GM21390 (cell line): Measurements from ENCODE around the gene NEDD4L.

Experiments
- ATAC-seq: cut with Tn5 transposase; IDR thresholded peaks from one replicate; pipeline ENCODE4 v1.9.1; 2021; ENCODE audit not compliant: unreplicated experiment

NEDD4L gene

DNA sequence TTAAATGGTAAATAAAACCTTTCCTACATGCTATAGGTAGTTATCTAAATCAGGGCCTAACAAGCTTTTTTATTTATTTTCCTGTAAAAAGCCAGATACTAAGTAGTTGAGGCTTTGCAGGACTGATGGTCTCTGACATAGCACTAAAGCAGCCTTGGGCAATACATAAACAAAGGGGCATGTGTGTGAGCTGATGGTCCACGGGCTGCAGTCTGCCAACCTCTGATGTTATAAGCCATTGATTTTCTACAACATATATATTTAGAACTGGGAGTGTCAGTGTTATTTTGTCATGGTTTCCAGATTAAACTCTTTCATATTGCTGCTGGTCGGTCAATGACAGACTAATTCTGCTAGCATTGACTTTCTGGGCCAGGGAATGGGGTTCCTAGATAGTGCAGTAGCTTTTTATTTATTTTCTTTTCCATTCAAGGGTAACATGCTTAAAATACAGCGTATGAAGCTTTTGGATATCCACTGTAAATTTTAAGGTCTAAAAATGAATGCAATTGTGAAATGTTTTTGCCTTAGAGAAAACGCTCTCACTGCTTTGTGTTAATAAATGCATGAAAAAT lies 134.0 kb downstream of the NEDD4L start:
- no peak for ATAC-seq

DNA sequence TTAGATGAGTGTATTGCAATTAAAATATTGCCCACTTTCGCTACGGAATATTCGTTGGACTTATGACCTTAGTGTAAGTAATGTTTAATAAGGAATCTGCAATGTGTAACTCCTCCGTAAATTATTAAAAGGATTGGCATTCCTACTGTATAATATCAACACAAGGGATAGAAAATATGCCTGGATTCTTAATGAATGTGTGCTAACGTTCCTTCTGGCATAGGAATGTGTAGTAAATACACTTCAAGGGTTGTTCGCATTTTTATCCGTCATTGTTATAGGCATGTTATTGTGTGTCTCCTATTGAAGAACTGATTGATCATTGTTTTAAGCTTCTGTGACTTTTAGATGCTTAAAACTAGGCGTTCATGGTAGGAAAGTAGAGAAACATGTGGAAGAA lies 134.5 kb downstream of the NEDD4L start:
- no peak for ATAC-seq

DNA sequence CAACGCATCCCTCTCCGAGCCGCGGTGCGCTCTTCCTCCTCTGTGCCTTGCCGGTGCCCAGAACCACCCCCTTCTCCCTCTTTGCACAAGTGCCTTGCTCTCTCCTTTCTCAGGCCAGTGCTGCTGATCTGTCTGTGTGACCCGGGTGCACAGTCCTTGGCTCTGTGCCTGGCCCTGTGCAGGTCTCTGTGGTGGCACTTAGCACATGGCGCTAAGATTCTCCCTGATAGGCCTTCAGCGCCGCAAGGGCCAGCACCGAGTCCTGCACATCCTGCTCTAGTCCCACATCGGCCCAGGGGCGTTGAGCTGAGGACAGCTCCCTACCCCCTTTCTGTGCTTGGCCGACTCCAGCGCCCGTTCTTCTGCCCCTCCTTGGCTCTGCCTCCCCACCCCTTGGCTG lies 136.1 kb downstream of the NEDD4L start:
- no peak for ATAC-seq

DNA sequence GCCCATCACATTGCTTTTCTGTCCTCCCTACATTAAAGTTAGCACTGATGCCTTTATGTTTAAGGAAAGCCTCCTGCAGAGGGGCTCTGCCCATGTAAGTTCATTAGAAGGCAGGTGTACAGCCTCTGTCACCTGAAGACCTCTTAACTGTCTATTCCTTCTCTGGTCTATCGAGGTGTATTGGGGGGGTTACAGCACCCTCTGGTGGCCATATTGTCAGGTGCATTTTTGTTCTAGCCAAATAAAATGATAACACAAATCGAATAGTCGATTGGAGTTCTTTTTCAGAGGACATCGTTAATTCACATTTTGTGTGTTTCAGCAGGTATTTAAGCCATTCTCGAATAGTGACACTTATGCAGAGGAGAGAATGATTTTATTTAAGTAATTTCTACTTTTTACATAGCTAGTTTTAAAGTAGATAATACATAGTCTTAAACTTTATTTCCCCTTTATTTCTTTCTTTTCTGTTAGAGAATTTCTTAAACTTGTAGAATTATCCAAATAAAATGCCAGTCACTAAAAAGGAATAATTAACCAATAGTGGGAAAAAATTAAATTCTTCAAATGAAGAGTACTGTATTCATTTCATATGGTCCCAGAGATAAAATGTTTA lies 136.8 kb downstream of the NEDD4L start:
- ATAC-seq, result no peak

DNA sequence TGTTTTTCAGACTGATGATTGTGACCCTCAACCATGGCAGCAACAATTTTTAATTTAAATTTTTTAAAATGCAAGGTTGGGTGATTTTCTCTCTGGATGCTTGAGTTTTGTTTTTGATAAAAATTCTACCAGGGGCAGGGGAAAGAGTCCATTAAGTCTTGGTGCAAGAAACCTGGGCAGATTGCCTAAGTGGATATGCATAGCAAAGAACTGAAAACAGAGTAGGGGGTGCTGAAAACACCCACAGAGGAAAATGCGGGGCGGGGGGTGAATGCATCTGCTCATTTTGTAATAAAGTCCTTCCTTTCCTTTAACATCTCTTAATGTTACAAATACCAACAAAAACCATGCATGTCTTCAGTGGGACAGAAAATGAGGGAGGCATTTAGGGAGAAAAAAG lies 138.0 kb downstream of the NEDD4L start:
- ATAC-seq, result no peak

DNA sequence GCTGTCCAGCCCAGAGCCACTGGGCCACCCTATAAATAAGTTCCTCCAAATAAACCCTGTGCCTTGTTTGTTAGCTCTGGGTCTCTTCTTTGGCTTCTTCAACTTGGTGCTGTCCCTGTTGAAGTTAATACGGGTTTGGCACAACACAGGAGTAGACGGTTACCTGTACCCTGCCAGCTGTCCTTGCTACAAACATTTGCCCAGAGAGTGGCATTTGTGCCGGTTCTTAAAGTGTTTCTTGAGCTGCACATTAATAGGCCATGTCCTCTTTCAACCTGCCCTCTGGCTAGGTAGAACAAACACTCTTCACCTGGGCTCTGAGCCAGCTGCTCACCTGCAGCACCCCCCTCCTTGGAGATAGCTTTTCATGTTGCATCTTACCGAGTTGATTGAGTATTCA lies 139.2 kb downstream of the NEDD4L start:
- ATAC-seq, result no peak

DNA sequence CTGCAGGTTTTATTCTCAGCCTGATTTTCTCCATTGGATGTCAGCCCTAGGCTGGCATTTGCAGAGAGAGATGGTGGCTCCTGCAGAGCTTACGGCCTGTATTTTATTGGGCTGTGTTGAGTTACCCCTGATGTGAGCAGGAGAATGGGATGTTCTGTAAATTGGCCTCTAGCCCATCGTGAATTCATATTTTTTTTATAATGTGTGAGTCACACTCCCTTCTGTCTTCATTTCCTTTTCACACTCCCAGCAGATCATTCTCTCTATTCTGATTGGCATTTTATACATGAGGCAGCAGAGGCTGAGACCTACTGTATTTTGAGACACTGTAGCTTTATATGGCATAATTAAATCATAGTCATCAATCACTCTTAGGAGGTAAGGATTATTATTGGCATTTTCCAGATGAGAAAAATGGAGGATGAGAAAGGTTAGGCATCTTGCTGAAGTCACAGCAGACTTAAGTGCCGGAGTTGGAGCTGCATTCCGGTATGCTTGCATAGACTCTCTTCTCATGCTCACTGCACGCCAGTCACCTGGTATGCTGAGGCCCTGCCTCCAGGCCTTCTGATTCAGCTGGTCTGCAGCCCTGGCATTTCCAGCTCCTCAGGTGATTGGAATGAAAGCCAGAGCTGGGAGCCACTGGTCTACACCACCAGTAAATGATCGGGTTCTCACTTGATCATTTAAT lies 142.4 kb downstream of the NEDD4L start:
- ATAC-seq, result no peak

DNA sequence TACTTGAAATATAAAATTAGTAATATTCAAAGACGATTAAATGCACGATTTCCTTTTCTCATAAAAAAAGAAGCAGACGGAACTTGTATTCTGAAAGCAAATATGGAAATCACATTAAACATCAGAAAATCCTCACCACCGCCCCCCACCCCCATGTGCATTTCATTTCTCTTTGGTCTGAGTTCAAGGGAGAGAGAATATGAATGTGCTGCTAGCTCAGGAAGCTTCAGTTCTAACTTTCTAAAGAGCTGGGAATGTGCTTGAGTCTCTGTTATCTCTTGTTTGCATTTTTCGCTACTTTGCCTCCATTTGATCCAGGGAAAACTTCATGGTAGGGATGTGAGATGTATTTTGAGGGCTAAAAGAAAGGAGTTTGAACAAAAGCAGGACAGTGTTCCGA lies 143.6 kb downstream of the NEDD4L start:
- no peak for ATAC-seq

DNA sequence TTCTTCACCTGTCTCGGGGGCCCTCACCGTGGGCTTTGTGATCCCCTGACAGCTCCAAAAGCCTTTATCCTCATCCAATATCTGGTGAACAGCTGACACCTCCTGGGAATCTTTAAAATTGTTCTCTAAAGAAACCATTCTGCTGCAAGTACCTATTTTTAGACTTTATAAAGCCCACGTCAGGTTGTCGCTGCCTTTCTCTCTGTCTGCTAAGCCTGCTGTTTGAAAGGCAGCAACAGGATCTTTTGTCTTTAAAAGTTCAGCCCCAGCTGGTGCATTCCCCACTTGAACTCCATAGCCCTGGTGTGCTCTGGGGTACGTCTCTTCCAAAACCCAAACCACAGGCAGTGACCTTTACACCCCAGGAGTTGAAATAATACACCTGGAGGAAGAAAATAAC lies 145.0 kb downstream of the NEDD4L start:
- ATAC-seq, result no peak

DNA sequence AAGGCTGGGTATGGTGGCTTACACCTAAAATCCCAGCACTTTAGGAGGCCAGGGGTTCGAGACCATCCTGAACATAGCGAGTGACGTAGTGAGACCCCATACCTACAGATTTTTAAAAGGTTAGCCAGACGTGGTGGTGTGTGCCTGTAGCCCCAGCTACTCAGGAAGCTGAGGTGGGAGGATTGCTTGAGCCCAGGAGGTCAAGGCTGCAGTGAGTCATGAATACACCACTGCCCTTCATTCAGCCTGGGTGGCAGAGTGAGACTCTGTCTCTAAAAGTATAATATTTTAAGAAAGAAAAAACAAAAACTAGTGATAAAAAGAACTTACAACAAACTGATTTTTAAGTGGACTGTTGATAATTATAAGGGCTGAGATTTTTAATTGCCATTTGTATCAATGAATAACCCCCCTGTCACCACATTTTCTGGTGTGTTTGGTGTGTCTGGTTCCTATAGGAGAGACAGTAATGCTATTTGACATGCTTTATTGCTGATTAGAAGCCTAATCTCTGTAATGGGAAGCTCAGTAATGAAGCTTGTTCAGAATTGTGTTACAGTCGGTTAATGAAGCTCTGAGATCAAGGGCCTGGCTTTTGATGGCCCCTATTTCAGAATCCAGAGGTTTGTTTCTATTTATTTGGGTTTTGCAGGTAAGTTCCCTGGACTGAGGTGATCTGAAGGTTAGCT lies 147.0 kb downstream of the NEDD4L start:
- no peak for ATAC-seq

DNA sequence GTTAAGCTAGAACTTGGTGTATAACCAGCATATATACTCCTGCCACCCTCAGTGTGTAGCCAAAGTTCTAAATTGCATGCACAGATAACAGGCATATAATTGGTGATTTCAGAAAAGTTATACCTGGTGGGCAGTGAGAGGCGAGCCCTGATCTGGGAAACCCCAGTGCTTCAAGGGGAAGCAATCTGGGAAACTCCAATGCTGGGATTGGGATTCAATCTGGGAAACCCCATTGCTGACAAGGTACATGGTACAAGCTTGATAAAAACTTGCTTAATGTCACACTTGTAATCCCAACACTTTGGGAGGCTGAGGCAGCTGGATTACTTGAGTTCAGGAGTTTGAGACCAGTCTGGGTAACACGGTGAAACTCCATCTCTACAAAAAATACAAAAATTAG lies 147.6 kb downstream of the NEDD4L start:
- no peak for ATAC-seq

DNA sequence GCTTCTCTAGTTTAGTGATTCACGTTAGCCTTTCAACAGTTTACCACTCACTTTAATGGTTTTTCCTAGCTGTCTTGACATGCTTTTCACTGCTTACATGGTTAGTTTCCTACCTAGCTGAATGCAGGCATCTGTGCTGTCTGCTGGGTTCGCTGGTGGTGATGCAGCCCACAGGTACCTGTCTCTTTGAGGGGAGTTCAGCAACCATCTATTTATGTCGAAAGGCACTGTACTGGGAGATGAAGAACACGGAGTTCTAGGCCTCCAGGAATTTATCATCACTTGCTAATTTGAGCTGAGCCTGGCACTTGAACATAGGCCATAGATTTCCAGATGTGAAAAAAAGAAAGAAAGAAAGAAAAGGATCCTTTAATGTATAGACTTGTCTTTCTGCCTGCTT lies 148.5 kb downstream of the NEDD4L start:
- no peak for ATAC-seq

DNA sequence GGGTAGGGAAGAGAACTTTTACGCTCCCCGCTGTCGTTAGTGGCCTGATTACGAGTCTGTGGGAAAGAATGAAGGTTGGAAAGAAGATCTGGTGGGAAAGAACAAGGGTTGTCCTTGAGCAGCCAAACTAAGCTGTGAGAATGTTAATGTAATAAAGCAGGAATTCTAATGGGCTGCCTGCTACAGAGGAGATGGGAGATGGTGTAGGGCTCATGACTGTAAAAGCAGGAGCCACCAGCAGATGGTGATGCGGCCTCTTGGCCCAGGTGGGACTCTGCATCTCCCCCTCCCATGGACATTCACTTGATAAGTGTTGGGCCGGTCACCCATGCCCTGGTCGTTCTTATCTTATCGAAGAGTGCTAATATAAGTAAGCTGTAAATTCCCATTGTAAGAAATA lies 150.0 kb downstream of the NEDD4L start:
- ATAC-seq, result no peak

DNA sequence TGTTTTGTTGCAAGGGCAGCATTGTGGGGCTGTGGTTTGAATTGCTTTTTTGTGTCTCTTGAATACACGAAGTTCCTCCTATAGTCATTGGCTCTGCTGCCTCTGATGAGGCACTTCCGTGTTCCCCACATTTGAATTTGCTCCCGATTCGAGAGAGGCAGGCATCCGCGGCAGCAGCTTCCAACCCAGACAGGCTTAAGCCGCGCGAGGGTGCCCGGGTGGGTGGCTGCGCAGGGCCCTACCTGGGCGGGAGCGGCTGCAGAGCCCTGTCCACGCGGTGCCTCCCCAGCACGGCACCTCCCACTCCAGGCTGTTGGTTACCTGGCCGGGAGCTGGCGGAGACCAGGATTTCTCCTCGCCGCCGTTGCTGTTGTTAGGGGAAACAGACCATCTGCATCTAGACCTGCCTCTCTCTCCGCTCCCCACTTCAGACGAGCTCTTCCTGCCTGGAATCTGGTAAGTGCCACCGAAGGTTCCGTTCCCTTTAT lies 151.3 kb downstream of the NEDD4L start:
- ATAC-seq, result no peak

DNA sequence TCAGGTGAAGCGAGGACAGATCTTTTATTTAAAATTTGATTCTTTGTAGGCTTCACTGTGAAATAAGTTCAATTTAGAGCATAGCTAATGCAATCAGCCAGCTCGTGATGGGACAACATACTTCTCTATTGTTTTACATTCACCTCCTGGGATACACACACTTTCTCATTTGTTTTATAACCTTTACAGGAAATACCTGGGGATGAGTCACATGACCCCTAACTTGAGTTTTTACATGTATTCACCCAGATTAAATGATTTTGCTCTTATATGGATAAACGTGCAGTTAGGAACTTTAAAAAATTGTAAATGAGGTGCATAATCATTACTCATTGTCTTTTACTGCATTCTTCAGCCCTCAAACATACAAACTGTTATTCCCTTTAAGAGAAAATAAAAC lies 152.1 kb downstream of the NEDD4L start:
- no peak for ATAC-seq

DNA sequence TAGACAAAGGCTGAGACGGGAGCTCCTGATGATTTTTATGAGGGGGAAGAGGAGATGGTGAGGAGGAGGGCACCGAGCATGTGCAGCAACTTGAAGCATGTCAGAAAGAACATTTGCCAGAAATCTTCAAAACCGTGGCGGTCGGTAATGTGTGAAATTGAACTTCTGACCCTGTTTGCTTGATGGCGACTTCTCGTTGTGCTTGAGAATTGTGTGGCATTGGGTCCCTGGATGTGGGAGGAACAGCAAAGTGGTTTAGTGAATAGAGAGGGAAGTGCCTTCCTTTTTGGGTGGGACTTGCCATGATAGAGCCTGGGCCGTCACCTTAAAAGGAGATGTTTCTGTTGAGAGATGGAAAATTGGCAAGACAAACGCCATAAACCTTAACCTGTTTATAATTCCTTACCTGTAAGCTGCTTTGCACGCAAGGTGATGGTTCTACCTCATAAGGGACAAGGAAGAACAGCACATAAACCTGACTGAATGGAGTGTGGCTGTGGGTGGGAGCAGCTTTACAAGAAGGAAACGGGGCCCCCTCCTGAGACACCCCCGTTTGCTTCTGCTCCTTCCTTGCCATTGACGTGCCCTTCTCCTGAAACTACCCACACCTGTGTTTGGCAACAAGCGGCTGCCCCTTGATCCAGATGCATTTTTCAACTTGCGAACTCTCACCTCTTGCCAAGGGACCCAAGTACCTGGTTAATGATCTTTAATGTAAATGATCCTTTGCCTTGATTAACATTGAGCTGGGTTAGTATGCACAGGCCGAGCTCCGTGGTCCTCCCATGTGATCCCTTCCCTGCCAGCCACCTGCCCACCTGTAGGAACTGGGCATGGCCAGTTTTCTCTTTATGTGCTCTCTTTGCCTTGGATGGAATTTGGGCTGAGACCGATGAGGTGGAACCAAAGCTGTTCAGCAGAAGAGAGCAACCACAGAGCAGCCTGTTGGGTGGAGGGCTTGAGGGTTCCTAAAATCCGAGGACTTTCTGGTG lies 153.2 kb downstream of the NEDD4L start:
- ATAC-seq, result no peak

DNA sequence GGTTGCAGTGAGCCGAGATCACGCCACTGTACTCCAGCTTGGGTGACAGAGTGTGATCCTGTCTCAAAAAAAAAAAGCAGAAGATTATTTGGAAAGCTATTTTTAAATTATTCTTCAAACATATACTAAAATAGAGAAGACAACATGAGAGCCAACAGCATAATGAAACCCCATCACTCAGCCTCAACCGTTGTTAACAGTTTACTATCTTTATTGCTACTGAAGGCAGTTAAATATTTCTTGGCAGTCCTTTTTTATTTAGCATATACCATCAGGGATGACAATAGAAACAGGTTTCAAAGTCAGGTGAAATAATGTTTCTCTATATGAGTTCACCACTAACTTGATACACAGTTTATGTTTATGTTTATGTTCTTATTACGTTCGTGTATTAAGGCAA lies 157.2 kb downstream of the NEDD4L start:
- ATAC-seq, result no peak

DNA sequence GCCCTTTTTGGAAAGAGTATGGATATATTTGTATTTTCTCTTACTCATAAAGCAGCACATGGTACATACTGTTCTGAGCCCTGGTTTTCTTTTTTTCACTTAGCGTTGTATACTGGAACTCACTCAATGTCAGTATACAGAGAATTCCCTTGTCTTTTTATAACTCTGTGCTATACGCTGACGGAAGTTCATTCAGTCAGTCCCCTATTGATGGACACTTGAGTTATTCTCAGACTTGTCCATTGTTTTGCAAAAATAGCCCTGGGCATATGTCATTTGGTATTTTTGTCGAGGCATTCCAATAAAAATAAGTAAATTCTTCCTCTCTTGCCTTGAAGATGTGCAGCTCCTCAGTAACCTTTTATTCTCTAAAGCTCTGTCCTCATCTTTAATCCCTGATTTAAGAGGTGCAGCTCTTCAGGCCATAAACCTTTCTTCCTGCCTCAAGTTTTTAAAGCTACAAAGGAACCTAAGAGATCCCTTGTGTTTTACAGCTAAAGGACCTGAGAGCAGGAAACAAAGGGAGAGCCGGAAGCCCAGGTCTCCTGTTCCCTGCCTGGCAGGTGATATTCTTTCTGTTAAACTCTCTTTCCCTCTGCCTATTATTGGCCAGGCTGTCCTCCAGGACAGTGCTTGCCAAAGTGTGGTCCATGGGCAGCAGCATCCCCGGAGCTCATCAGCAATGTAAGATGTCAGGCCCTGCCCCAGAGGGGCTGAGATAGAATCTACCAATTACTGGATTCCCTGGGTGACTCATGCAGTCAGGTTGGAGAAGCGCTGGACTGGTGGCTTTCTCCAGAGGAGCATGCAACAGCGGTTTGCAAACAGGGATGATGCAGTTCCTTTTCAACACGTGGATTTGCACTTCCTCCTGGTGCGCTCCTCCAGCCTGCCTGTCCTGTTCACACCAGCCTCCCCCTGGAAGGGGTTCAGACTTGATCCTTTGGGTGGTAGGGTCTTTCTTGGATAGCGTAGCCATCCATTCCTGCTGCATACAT lies 158.0 kb downstream of the NEDD4L start:
- ATAC-seq, result no peak

DNA sequence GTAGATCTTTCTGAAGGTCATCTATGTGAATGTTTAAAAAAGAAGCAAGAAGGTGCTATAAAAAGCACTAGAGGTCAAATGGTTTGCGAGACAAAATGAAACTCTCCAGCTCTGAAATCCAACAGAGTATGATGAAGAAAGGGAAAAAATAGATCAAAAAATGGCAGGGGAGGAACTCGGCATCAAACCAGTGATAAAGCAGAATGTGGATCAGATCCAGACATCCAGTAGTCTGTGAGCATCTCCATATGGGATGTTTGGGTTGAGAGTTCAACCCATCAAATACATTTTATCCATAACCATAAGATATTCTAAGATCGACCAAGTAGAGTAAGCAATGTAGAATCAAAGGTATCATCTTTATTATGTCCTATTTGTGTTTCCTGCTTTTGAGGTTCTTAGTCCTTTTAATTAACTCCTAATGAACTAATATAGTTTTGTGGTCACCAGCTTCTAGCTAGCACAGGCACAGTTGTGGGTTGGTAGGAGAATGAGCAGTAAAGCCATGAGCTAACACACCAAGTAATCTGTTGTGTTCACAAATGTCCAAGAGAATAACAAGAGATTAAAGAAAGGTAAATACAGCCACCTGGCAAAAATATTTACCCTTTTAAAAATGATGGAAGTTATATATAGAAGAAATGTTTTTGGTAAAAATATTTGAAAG lies 160.9 kb downstream of the NEDD4L start:
- ATAC-seq, result no peak
